Measurements from ENCODE around the gene ZNF653.
"Not testable (repeated sequence)": the region's sequence is repeated elsewhere in the genome, so short reads cannot be mapped to it uniquely, and the experiment has no call there.

Gene ZNF653

GRCh38 chr19:11478167-11479089, 27.2 kb downstream of the ZNF653 start:
- Histone ChIP-seq H3K9ac (ENCODE audit: low read depth, low read length) (no peak overlapping the region), H3K27me3 (ENCODE audit: control insufficient read depth, insufficient read depth, low read length) (peaks cover 52% of the 10 kb centered on the region), H3K9me3 (replicated peaks; ENCODE audit: low read length) (no peaks in the 10 kb centered on the region), H3K36me3 (ENCODE audit: insufficient read depth, low read length) (no peaks in the 10 kb centered on the region), H3K4me1 (ENCODE audit: control insufficient read depth, insufficient read depth, low read length) (peaks cover 11% of the 10 kb centered on the region), H3K4me3 (ENCODE audit: low read length) (no peak overlapping the region), H3K4me2 (ENCODE audit: low read length) (no peak overlapping the region)

GRCh38 chr19:11475861-11476260, 29.8 kb downstream of the ZNF653 start:
- Histone ChIP-seq H3K9me3 (replicated peaks; ENCODE audit: low read length) (no peaks in the 10 kb centered on the region), H3K27me3 (ENCODE audit: control insufficient read depth, insufficient read depth, low read length) (peaks cover 39% of the 10 kb centered on the region), H3K4me1 (ENCODE audit: control insufficient read depth, insufficient read depth, low read length) (no peaks in the 10 kb centered on the region), H3K4me3 (ENCODE audit: low read length) (no peak overlapping the region), H3K36me3 (ENCODE audit: insufficient read depth, low read length) (no peaks in the 10 kb centered on the region), H3K4me2 (ENCODE audit: low read length) (no peak overlapping the region), H3K9ac (ENCODE audit: low read depth, low read length) (no peak overlapping the region)

DNA sequence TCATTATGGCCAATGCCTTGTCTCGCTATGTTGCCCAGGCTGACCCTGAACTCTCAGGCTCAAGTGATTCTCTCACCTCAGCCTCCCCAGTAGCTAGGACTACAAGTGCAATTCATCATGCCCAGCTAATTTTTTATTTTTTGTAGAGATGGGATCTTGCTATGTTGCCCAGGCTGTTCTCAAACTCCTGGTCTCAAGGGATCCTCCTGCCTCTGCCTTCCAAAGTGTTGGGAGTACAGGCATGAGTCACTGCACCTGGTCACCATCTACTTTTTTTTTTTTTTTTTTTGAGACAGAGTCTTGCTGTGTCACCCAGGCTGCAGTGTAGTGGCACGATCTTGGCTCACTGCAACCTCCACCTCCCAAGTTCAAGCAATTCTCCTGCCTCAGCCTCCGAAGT, 30.3 kb downstream of the ZNF653 start:
- H3K4me2 ChIP-seq (ENCODE audit: low read length); H3K36me3 ChIP-seq (ENCODE audit: insufficient read depth, low read length); H3K9ac ChIP-seq (ENCODE audit: low read depth, low read length); H3K9me3 ChIP-seq (replicated peaks; ENCODE audit: low read length); H3K4me3 ChIP-seq (ENCODE audit: low read length); H3K4me1 ChIP-seq (ENCODE audit: control insufficient read depth, insufficient read depth, low read length): not testable (repeated sequence)
- H3K27me3 ChIP-seq (ENCODE audit: control insufficient read depth, insufficient read depth, low read length) = peaks cover 34% of the 10 kb centered on the region

DNA sequence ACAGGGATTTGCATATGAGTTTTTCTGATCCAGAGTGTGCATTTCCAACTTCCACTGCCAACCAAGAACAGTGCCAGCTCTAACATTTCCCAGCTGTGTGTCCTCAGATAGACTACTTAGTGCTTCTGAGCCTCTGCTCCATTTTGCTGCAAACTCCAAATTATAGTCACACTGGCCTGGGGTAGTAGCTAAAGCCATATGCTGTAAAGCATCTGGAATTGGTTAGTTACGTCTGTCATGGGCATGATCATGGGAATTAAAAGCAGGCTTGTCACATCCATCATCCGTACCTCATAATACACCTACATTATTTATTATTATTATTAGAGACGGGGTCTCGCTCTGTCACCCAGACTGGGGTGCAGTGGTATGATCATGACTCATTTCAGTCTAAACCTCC, 31.9 kb downstream of the ZNF653 start:
- no peak overlapping the region for H3K9ac ChIP-seq (ENCODE audit: low read depth, low read length)
- H3K4me1 ChIP-seq (ENCODE audit: control insufficient read depth, insufficient read depth, low read length) = no peaks in the 10 kb centered on the region
- H3K27me3 ChIP-seq (ENCODE audit: control insufficient read depth, insufficient read depth, low read length) = peaks cover 24% of the 10 kb centered on the region
- H3K4me3 ChIP-seq (ENCODE audit: low read length) = no peak overlapping the region
- H3K36me3 ChIP-seq (ENCODE audit: insufficient read depth, low read length) = no peaks in the 10 kb centered on the region
- H3K4me2 ChIP-seq (ENCODE audit: low read length) = no peak overlapping the region
- H3K9me3 ChIP-seq (replicated peaks; ENCODE audit: low read length) = no peaks in the 10 kb centered on the region

GRCh38 chr19:11468266-11468845, 37.3 kb downstream of the ZNF653 start:
- H3K4me3 ChIP-seq (ENCODE audit: low read length); H3K9me3 ChIP-seq (replicated peaks; ENCODE audit: low read length); H3K36me3 ChIP-seq (ENCODE audit: insufficient read depth, low read length); H3K9ac ChIP-seq (ENCODE audit: low read depth, low read length); H3K4me1 ChIP-seq (ENCODE audit: control insufficient read depth, insufficient read depth, low read length); H3K4me2 ChIP-seq (ENCODE audit: low read length); H3K27me3 ChIP-seq (ENCODE audit: control insufficient read depth, insufficient read depth, low read length): not testable (repeated sequence)

DNA sequence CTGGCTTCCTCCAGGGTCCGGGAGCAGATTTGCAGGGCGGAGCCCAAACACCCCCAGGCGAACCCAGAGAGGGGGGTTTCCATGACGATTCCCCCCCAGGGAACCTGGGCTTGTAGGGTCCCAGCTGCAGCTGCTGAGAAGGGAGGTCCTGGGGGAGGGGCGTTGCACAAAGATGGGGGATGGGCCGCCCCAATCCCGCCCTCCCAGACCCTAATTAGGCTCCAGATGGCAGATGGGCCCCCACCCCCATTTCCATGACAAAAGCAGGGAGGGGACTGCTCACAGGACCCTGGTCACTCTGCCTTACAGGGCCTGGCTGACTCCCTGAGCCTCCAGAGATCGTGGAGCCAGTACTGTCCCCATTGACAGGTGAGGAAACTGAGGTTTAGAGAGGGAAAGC, 40.0 kb downstream of the ZNF653 start:
- H3K4me1 ChIP-seq (ENCODE audit: control insufficient read depth, insufficient read depth, low read length) = no peaks in the 10 kb centered on the region
- H3K9me3 ChIP-seq (replicated peaks; ENCODE audit: low read length) = no peaks in the 10 kb centered on the region
- H3K27me3 ChIP-seq (ENCODE audit: control insufficient read depth, insufficient read depth, low read length) = no peaks in the 10 kb centered on the region
- H3K4me2 ChIP-seq (ENCODE audit: low read length) = no peak overlapping the region
- no peaks in the 10 kb centered on the region for H3K36me3 ChIP-seq (ENCODE audit: insufficient read depth, low read length)
- no peak overlapping the region for H3K4me3 ChIP-seq (ENCODE audit: low read length)
- H3K9ac ChIP-seq (ENCODE audit: low read depth, low read length) = no peak overlapping the region

DNA sequence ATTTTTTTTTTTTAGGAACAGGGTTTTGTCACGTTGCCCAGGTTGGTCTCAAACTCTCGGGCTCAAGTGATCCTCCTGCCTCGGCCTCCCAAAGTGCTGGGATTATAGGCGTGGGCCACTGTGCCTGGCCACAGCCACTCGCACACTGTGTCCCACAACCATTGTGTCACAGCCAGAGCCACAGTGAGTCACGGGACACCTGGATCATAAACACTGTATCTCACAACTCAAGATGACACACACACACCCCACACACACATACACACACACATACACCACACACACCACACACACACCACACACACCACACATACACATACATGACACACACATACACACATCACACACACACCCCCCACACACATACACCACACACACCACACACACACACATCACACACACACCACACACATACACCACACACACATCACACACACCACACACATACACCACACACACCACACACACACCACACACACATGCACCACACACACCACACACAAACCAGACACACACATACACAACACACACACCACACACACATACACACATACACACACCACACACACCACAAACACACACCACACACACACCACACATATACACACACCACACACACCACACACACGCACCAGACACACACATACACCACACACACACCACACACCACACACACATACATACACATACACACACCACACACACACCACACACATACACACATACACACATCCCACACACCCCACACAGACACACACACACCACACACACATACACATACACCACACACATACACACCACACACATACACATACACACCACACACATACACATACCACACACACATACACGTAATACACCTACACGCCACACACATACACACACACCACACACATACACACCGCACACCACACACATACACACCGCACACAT, 41.0 kb downstream of the ZNF653 start:
- Histone ChIP-seq H3K9me3 (replicated peaks; ENCODE audit: low read length) (no peaks in the 10 kb centered on the region), H3K4me1 (ENCODE audit: control insufficient read depth, insufficient read depth, low read length) (no peaks in the 10 kb centered on the region), H3K4me3 (ENCODE audit: low read length) (no peak overlapping the region), H3K4me2 (ENCODE audit: low read length) (no peak overlapping the region), H3K27me3 (ENCODE audit: control insufficient read depth, insufficient read depth, low read length) (no peaks in the 10 kb centered on the region), H3K9ac (ENCODE audit: low read depth, low read length) (no peak overlapping the region), H3K36me3 (ENCODE audit: insufficient read depth, low read length) (no peaks in the 10 kb centered on the region)

DNA sequence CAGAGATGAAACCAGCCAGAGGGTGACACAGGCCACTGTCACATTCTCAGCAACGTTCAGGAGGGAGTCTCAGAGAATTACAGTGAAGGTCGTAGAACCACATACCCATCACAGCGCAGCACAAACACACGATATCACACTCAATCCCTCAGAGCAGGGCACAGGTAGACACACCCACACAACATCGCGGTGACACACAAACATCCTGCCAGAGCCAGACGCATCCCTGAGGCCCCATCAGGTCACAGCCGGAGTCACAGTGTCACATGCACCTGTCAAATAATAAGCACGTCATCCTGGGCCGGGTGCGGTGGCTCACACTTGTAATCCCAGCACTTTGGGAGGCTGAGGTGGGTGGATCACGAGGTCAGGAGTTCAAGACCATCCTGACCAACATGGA, 42.2 kb downstream of the ZNF653 start:
- Histone ChIP-seq H3K9ac (ENCODE audit: low read depth, low read length) (no peak overlapping the region), H3K4me3 (ENCODE audit: low read length) (no peak overlapping the region), H3K27me3 (ENCODE audit: control insufficient read depth, insufficient read depth, low read length) (peaks cover 4% of the 10 kb centered on the region), H3K4me2 (ENCODE audit: low read length) (no peak overlapping the region), H3K4me1 (ENCODE audit: control insufficient read depth, insufficient read depth, low read length) (no peaks in the 10 kb centered on the region), H3K9me3 (replicated peaks; ENCODE audit: low read length) (no peaks in the 10 kb centered on the region), H3K36me3 (ENCODE audit: insufficient read depth, low read length) (no peaks in the 10 kb centered on the region)

GRCh38 chr19:11461453-11461852, 44.2 kb downstream of the ZNF653 start:
- H3K4me3 ChIP-seq (ENCODE audit: low read length) = no peak overlapping the region
- H3K9me3 ChIP-seq (replicated peaks; ENCODE audit: low read length) = no peaks in the 10 kb centered on the region
- no peaks in the 10 kb centered on the region for H3K36me3 ChIP-seq (ENCODE audit: insufficient read depth, low read length)
- peaks cover 13% of the 10 kb centered on the region for H3K27me3 ChIP-seq (ENCODE audit: control insufficient read depth, insufficient read depth, low read length)
- H3K4me1 ChIP-seq (ENCODE audit: control insufficient read depth, insufficient read depth, low read length) = no peaks in the 10 kb centered on the region
- no peak overlapping the region for H3K9ac ChIP-seq (ENCODE audit: low read depth, low read length)
- no peak overlapping the region for H3K4me2 ChIP-seq (ENCODE audit: low read length)

DNA sequence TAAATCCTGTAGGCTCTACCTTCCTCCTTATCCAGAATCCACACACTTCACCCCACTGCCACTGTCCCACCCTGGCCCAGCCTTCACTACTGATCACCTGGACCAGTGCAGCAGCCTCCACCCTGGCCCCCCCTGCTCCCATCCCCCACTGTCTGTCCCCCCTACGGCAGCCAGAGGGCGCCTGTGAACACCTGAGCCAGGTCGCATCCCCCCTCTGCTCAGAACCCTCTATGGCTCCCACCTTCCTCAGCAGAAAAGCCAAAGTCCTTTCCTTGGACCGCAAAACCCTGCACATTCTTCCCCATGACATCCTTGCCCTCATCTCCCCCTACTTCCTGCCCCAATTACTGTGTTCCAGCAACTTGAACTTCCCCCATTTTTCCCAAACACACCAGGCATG, 45.4 kb downstream of the ZNF653 start:
- Histone ChIP-seq H3K4me1 (ENCODE audit: control insufficient read depth, insufficient read depth, low read length) (no peaks in the 10 kb centered on the region), H3K4me2 (ENCODE audit: low read length) (no peak overlapping the region), H3K9ac (ENCODE audit: low read depth, low read length) (no peak overlapping the region), H3K9me3 (replicated peaks; ENCODE audit: low read length) (no peaks in the 10 kb centered on the region), H3K27me3 (ENCODE audit: control insufficient read depth, insufficient read depth, low read length) (peaks cover 13% of the 10 kb centered on the region), H3K36me3 (ENCODE audit: insufficient read depth, low read length) (no peaks in the 10 kb centered on the region), H3K4me3 (ENCODE audit: low read length) (no peak overlapping the region)

DNA sequence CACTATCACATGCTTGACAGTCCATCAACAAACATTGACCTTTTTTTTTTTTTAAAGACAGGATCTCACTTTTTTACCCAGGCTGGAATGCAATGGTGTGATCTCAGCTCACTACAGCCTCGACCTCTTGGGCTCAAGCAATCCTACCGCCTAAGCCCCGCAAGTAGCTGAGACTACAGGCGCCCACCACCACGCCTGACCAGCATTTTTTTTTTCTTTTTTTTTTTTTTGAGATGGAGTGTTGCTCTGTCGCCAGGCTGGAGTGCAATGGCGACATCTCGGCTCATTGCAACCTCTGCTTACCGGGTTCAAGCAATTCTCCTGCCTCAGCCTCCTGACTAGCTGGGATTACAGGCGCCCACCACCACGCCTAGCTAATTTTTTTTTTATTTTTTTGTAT, 46.7 kb downstream of the ZNF653 start:
- not testable (repeated sequence) for H3K4me1 ChIP-seq (ENCODE audit: control insufficient read depth, insufficient read depth, low read length); H3K9ac ChIP-seq (ENCODE audit: low read depth, low read length); H3K36me3 ChIP-seq (ENCODE audit: insufficient read depth, low read length); H3K9me3 ChIP-seq (replicated peaks; ENCODE audit: low read length); H3K4me2 ChIP-seq (ENCODE audit: low read length); H3K4me3 ChIP-seq (ENCODE audit: low read length)
- peaks cover 13% of the 10 kb centered on the region for H3K27me3 ChIP-seq (ENCODE audit: control insufficient read depth, insufficient read depth, low read length)
